Lower lobe of right lung (tissue), 2 donors: ENCODE measurements around the gene XYLB. TPM values are rescaled to one million over a fixed set of nuclear protein-coding genes. Genes with fewer than 3 reads are reported as not detected.

Experiments
- ATAC-seq, 2 donors: fragments of 200-7000 bp; cut with Tn5 transposase; one replicate each; pipeline ENCODE4 v1.9.1; 2020 to 2022; ENCODE audit warnings: mild to moderate bottlenecking in 2 of 2, moderate library complexity in 2 of 2
- DNase-seq: peaks from one replicate; pipeline ENCODE4 v3.0.0-alpha.2; 2020
- H3K27ac ChIP-seq: fragments of 200-600 bp; one replicate; pipeline ENCODE4 v1.8.0; 2022
- H3K27me3 ChIP-seq: fragments of 200-600 bp; one replicate; pipeline ENCODE4 v1.8.0; 2022; ENCODE audit warnings: low read depth
- H3K36me3 ChIP-seq: fragments of 200-600 bp; one replicate; pipeline ENCODE4 v1.8.0; 2022; ENCODE audit warnings: mild to moderate bottlenecking
- H3K4me1 ChIP-seq: fragments of 200-600 bp; one replicate; pipeline ENCODE4 v1.8.0; 2022
- H3K4me3 ChIP-seq: fragments of 200-600 bp; one replicate; pipeline ENCODE4 v1.8.0; 2022; ENCODE audit warnings: mild to moderate bottlenecking
- H3K9me3 ChIP-seq: fragments of 200-600 bp; one replicate; pipeline ENCODE4 v1.8.0; 2022
- CTCF ChIP-seq: fragments of 200-600 bp; IDR thresholded peaks from one replicate; pipeline ENCODE4 v1.8.0; 2022; ENCODE audit warnings: antibody characterized with exemption, mild to moderate bottlenecking
- intact Hi-C: fragments of 100-400 bp; cut with DNase I; formaldehyde crosslinking; loops from one replicate; pipeline ENCODE4 v1.11.0; 2022
- total RNA-seq: library from RNA; stranded (reverse); fragmentation: NEBNext Ultra II Directional; extraction: Animal tissue kit (Norgen Biotek cat#: 25700); gene quantifications from one replicate; pipeline ENCODE4 v1.2.1, GENCODE V29; 2021
- donor health status: DM: no; HTN: yes; CAD: no; lungs with severe emphysema.

Gene XYLB
- total RNA-seq, 1 donor from 2014 or later, result 2.7 TPM

GRCh38 chr3:38314112-38314763 is 32.3 kb upstream of the XYLB start:
- no peak for ATAC-seq
- no peak for TF ChIP-seq CTCF
- no peaks in the 10 kb centered on the region for H3K27me3 ChIP-seq
- H3K36me3 ChIP-seq, result no peaks in the 10 kb centered on the region
- H3K27ac ChIP-seq, result no peak overlapping the region
- no peaks in the 10 kb centered on the region for H3K4me1 ChIP-seq
- intact Hi-C loops, result no loop called here
- H3K4me3 ChIP-seq, result no peak overlapping the region
- DNase-seq, result no peak
- H3K9me3 ChIP-seq, result no peaks in the 10 kb centered on the region

- no peaks in the 10 kb centered on the region for H3K4me1 ChIP-seq
- intact Hi-C loops, result no loop called here
- no peak overlapping the region for H3K4me3 ChIP-seq
- no peak for ATAC-seq
- no peak for TF ChIP-seq CTCF
- no peaks in the 10 kb centered on the region for H3K27me3 ChIP-seq
- no peaks in the 10 kb centered on the region for H3K9me3 ChIP-seq
- no peak overlapping the region for H3K27ac ChIP-seq
- no peaks in the 10 kb centered on the region for H3K36me3 ChIP-seq
- DNase-seq, result no peak
Observed at GRCh38 chr3:38314764-38315487, 31.7 kb upstream of the XYLB start.

GRCh38 chr3:38315488-38316230 is 30.9 kb upstream of the XYLB start:
- Histone ChIP-seq H3K4me3 (no peak overlapping the region), H3K36me3 (no peaks in the 10 kb centered on the region), H3K27ac (no peak overlapping the region), H3K4me1 (no peaks in the 10 kb centered on the region), H3K27me3 (no peaks in the 10 kb centered on the region), H3K9me3 (no peaks in the 10 kb centered on the region)
- no peak for TF ChIP-seq CTCF
- intact Hi-C loops, result no loop called here
- no peak for DNase-seq
- ATAC-seq, result no peak

- no peaks in the 10 kb centered on the region for H3K27me3 ChIP-seq
- TF ChIP-seq CTCF, result no peak
- no peaks in the 10 kb centered on the region for H3K36me3 ChIP-seq
- H3K4me3 ChIP-seq, result no peak overlapping the region
- intact Hi-C loops, result no loop called here
- no peak overlapping the region for H3K27ac ChIP-seq
- no peak for ATAC-seq
- DNase-seq, result no peak
- no peaks in the 10 kb centered on the region for H3K4me1 ChIP-seq
- H3K9me3 ChIP-seq, result no peaks in the 10 kb centered on the region
Observed at GRCh38 chr3:38316356-38317191, 30.0 kb upstream of the XYLB start.

- intact Hi-C loops, result no loop called here
- H3K4me1 ChIP-seq, result no peaks in the 10 kb centered on the region
- H3K27ac ChIP-seq, result no peak overlapping the region
- no peak for TF ChIP-seq CTCF
- DNase-seq (no peak), ATAC-seq (no peak)
- H3K27me3 ChIP-seq, result no peaks in the 10 kb centered on the region
- no peak overlapping the region for H3K4me3 ChIP-seq
- H3K9me3 ChIP-seq, result no peaks in the 10 kb centered on the region
- no peaks in the 10 kb centered on the region for H3K36me3 ChIP-seq
Observed at GRCh38 chr3:38317192-38317759, 29.3 kb upstream of the XYLB start.
